ENCODE results near the gene PPM1J. TPM values are rescaled to one million over a fixed set of nuclear protein-coding genes. Genes with fewer than 3 reads are reported as not detected.
"Not testable (repeated sequence)": the region's sequence is repeated elsewhere in the genome, so short reads cannot be mapped to it uniquely, and the experiment has no call there.

Gene PPM1J
- polyA plus RNA-seq, 1 donor, result 1.1 TPM

DNA sequence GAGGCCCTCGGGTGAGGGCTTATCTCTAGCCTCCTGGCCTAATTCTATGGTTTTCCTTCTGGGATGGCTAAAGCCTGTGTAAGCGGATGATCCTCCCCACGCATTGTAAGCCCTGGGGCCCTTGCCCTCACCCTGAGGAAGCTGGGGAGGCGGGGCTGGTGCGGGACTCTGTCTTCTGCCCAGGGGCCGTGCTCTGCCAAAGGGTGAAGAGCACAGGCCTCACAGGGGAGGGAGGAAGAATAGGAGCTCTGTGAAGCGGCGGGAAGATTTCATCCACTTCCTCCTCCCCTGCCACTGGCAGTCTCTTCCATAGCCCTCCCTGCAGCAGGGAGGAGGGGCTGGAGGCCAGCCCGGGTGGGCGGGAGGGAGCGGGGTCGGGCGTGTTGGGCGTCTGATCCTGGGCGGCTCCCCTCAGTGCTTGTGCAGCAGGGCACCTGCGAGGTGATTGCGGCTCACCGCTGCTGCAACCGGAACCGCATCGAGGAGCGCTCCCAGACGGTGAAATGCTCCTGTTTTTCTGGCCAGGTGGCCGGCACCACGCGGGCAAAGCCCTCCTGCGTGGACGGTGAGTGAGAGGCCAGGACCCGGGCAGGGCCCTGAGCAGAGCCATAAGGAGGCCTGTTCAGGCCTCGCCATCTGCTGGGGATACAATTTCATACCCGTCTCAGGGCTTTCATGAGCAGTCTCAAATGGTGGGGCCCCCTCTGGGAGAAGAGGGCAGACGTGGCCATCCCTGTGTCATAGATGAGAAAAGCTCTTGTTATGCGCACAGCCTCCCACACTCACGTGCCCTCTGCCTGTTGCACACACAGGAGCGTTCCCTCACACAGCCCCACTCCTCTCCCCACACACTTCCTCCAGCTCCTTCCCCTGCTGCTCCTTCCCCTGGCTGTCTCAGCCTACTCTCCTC is 7.7 kb upstream of the PPM1J start:
- DNase-seq, result no peak

DNA sequence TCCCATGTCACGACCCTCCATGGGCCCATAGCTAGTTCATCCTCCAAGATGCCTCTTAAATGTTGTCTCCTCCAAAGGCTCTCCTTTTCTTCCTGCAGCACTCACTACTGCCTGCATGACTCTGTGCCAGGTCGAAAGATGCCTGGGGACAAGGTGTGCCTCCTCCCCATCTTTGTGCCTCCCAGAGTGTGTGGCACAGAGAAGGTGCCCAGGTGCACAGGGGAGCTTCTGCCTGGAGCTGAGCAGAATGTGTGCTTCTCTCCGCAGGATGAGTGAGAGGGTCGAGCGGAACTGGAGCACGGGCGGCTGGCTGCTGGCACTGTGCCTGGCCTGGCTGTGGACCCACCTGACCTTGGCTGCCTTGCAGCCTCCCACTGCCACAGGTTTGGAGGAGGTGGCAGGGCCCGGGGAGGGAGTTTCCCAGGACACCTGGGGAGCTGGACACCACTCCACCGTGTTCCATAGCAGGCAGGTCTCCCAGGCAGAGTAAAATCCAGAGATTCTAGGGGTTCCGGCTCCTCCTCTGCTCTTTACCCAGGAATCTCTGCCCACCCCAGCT is 6.9 kb upstream of the PPM1J start:
- DNase-seq, result no peak

DNA sequence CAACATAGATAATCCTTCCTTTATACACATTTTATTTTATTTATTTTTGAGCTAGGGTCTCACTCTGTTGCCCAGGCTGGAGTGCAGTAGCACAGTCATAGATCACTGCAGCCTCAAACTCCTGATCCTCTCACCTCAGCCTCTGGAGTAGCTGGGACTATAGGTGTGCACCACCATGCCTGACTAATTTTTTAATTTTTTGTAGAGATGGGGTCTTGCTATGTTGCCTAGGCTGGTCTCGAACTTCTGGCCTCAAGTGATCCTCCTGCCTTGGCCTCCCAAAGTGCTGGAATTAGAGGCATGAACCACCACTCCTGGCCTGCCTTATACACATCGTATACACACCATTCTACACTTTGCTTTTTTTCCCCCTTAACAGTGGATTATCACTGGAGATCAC is 6.2 kb upstream of the PPM1J start:
- DNase-seq, result not testable (repeated sequence)

DNA sequence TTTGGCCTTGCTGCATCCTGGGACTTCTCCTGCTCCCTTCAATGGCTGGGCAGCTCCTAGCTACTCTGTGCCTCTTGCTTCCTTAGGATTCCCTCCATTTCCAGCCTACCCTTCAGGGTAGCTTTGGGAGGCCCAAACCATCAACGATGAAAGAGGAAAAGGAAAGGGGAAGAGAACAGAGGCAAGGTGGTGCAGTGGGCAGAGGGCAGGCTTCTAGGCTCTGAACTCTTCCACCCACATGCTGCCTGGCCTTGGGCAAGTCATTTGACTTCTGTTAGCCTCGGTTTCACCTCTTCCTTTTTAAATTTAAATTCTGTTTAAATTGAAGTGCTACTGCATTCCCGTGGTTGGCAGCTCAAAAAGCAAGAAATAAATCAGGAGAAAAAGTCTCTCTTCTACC is 5.7 kb upstream of the PPM1J start:
- no peak for DNase-seq

DNA sequence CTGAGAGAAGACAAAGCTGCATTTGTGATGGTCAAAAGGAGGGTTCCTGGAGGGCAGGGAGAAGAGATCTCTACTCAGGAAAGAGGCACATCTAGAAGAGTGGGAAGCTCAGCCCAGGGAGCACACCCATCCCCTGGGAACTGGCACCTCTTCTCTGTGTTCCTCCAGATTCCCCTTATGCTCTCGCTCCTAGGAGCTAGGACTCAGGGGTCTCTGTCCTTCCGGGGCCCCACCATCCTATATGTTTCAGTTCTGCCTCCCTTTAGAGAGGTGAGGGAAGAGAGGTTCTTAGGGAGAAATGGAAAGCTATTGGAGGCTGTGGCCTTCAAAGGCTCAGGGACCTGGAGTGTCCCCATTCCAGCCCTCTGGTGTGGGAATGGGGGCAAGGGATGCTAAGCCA is 4.6 kb upstream of the PPM1J start:
- DNase-seq, result no peak

DNA sequence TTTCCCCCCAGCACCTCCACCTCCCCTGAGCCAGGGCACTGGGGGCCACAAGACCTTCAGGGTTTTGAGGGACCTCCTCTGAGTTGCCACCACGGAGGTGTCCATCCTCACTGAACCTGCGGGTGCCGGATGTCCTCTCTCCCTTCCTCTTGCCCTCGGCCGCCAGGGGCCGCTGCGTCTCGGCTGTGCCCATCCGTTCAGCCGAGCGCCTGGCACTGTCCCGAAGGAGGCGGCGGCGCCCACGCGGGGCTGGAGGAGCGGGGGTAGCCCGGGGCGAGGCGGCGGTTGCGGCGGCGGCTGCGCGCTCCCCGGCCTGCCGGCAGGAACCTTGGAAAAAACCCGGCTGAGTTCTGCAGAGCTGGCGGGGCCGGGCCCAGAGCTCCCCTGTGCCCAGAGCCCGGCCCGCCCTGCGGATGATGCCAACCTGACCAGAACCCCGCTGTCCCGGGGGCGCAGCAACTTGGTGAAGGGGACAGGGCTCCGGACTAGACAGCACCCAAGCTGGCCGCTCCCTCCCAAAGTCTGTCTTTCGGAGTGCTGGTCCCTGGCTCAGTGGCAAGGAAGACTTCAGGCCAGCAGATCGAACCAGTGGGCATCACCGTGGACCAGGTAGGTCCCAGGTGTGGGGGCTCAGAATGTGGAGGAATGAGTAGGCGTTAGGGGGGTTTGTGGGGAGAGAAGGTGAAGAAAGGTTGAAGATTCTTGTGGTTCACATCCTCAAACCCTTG is 3.7 kb upstream of the PPM1J start:
- no peak for DNase-seq

DNA sequence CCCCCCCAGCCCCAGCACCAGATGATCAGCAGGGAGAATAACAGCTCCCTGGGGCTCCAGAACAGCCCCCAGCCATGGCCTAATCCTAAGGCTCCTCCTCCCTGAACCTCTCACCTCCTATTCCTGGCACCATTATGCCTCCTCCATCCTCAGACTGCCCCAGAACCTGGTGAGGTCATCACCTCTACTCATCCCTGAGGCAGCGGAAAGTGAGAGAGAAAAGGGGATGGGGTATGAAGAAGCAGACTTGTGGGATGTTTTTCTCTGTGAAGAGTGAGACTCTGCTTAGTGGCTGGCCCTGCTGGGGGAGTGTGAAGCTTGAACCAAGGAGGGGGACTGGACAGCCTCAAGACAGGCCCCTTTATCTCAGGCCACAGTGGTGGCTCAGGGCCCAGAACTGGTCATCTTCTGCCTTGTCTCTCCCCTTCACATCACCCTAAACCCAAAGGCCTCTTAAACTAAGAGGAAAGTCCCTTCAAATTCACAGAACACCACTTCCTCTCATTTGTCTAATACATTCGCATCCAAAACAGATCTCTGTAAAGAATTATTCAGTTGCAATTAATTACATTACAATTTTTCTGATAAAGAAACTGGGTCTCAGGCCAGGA is 2.2 kb upstream of the PPM1J start:
- DNase-seq, result no peak

DNA sequence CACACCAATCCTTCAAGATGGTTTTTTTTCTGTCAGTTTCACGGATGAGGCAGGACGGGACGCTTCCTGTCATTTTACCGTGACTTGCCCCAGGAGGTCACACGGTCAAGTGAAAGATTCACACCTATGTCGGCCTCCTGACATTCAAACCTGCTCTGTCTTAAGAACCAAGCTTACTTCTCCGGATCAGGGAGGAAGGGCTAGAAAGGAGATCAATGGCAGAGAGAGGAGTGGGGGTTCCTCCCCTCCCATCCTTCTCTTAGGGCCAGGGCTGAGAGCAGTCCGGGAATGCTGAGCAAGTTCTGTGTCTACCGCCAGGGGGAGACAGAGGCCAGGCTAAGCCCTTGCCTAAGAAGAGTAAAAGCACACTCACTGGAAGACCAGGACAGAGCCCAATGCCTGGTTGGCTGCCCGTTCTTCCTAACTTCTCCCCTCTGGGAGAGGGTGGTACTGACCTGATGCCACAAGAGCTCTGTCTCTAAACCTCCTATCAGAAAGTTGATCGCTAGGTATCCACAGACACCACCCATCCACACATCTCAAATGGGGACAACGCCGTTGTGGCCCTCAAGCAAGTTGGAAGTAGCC is 1.1 kb upstream of the PPM1J start:
- DNase-seq, result peak; percentile 92

DNA sequence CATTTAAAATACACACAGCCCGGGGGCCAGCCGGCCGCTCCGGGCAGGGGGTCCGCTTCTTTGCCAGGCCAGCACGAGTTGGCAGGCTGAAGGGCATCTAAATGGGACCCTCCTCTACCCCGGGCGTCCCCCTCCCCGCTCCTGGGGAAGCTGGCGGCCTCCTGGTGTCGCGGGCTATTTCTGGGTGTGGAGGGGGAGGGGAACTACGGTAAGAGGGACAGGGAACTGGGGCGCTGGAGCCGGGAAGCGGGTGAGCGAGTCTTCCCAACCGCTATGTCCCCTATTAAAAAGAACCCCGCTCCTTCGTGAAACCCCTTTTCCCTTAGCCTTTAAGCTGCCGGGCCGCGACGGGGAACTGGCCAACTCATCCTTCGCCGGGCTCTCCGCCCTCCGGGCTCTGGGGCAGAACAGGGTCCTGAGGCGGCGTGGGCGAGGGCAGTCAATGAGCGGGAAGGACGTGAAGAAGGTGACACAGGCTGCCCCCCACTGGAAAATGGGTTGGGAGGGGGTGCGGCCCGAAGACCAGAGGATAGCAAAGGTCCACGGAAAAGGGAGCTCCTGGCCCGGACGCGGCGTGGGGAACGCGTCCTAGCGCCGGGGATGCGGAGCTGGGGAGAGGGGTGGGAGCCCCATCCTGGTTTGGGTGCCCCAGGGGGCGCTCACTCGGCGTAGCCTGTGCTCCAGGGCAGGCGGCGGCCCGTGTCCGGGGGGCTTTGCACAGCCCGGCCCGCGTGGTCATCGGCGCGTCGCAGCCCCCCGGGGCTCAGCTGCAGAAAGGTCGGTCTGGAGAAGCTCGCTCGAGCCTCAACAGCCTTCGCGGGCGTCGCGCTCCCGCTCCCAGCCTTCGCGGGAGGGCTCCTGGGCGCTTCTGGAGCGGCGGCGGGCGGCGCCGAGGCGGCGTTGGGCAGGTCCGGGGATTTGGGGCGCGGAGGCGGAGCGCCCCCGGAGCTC is 544 bp downstream of the PPM1J start:
- DNase-seq, result no peak

DNA sequence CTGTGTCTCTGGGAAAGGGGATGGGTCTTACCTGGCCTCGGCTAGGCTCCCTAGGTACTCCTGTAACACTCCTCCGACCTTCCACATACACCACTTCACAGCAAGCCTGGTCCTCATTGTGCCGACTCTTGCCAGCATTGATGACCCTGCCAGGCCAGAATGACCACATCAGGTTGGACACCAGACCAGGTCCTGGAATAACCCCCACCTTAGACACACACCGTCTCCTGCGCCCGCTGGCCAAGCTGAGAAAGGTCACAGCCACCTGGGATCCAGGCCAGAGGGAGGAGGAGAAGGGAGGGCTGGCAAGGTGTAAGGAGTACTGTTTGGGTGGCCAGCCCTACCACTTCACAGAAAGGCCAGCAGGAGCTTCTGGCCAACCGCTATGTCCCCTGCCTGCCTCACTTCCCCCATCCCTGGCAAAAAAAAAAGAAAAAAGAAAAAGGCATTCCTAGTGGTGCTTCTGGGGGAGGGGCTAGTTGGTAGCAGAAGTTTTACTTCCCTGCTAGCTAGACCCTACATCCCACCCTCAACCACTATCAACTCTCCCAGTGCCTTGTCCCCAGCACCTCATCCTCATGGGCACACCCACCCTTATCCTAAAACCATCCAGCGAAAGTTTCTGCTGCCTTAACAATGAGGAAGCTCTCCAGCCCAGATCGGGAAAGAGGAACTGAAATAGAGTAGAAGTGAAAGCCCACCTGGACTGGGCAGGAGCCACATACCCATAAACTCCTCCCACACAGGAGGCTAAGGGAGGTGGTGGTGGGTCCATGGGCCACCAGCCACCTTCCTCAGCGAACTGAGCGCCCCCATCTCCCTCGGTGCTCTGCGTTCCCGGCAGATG is 1.4 kb downstream of the PPM1J start:
- no peak for DNase-seq

DNA sequence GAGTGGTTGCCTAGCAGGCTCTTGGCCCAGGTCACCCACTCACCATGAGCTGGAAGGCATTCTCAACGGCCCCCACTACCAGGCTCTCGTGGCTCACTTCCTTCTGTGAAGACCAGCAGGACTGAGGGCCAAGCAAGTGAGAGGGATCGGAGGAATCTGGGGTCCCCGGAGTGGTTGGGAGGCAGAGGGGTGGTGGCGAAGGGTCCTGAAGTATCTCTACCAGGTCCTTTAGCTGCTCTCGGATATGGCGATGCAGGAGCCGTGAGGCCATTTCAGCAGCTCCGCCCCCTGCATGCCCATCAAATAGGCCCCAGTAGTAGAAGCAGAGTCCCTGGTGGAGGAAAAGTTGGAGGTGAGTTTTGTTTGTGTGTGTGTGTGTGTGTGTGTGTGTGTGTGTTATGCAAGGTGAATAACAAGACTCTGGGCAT is 2.4 kb downstream of the PPM1J start:
- DNase-seq, result no peak

DNA sequence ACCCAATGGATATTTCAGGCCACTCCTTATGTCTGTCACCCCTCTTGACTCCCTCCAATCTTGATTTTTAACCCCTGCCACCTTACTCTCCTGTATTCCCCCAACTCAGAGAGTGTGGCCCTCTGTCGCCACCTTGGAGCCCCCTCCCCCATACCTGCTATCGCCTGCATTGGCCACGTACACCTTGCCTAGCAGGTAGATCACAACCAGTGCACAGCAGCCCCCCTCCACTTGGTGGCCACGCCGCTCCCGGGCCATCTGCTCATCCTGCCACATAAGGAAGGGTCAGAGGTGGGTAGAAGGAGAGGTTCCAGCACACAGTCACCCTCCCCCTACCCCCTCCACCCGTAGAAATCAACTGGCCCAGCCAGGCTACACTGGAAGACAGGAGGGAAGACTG is 2.9 kb downstream of the PPM1J start:
- no peak for DNase-seq

DNA sequence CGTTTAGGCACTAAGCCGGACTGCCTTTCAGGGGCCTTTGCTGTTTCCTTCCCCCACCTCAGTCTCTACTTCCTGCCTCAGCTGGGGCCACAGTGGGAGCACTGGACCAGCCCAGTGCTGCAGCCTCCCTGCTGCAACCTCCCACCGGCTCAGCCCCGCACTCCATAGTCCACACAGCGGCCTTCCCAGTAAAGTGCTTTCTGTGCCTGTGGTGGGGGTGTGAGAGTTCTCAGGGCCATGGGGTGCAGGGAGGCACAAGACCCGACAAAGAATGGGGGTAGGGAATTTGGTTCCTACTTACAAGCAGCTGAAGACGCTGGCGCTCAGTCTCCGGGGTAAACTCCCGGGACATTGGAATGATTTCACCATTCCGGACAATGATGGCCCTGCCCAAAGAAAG is 3.5 kb downstream of the PPM1J start:
- no peak for DNase-seq

DNA sequence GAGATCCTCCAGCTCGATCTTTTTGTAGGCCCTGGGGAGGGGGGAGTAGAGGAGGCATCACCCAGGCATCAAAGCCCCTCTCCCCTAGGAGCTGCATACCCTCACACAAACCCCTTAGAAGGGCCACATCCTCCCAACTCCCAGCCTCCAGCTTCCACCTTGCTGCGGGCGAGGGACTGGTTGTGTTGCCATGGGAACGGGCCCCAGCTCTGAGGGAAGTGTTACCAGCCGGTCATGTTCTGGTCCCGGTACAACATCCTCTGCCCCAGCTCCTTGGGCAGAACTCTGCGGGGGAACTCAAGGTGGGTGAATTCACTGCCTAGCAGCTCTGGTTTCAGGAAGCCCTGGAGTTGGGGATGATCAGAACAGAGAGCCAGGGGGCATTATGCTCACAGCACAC is 4.1 kb downstream of the PPM1J start:
- DNase-seq, result no peak

DNA sequence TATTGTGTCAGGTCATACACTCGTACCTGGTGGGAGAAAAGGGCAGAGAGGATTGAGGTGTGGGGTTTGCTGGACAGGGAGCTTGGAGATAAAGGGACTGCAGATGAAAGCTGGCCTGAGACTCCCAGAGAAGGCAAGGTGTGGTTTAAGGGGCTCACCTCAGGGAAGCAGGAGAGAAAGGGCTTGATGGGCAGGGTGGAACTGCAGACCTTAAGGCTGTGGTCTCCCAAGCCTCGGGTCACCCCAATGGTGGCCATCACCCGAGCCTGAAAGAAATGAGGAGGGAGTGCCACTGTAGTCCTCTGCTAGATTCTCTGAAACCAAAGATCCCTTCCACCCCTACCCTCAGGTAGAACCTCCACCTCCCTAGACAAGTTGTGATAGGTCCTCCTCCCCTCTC is 4.5 kb downstream of the PPM1J start:
- DNase-seq, result no peak

DNA sequence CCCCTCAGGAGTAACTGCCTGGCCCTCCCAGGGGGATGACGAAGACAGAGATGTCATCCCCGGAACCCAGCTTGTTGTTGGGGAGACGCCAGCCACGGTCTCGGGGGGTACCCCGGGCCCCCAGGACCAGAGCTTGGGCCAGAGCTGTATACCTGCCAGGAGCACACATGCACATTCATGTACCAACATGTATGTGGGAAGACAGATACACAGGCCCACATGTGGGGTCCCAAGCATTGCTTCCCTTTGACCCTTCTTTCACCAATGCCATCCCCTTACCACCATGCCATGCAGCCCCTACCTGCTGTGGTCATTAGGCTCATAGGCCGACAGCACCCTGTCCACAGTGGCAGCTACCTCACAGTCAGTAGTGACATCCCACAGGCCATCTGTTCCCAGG is 5.0 kb downstream of the PPM1J start:
- no peak for DNase-seq

DNA sequence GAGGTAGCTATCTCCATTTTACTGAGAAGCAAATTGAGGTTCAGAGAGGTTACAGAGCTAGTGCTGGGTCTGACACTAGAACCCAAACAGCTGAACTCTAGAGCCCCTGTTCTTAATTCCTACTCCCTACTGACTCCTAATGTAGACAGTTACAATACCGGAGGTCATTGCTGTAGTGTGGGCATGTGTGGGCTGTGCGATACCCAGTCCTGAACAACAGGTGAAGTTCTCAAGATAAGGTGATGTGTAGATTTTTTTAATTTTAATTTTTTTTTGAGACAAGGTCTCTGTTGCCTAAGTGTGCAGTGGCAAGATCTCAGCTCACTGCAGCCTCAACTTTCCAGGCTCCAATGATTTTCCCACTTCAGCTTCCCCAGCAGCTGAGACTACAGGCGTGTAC is 6.6 kb downstream of the PPM1J start:
- no peak for DNase-seq

DNA sequence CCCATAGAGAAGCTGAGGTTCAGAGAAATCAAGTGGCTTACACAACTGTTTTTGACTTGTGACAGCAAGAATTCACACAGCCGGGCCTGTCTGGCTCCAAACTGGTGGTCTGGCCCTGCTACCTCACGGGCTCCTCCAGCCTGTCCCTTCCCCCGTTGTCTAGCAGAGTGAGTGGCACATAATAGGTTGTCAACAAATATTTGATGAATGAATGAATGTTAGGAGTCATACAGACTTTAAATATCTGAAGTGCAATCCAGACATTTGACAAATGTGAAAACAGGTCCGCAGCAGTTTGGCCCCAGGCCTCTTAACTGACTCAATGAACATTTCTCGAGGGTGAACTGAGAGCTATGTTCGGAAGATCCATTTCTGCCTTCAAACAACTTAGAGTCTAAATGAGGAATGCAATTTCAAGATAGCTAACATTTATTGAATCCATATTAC is 7.1 kb downstream of the PPM1J start:
- no peak for DNase-seq

DNA sequence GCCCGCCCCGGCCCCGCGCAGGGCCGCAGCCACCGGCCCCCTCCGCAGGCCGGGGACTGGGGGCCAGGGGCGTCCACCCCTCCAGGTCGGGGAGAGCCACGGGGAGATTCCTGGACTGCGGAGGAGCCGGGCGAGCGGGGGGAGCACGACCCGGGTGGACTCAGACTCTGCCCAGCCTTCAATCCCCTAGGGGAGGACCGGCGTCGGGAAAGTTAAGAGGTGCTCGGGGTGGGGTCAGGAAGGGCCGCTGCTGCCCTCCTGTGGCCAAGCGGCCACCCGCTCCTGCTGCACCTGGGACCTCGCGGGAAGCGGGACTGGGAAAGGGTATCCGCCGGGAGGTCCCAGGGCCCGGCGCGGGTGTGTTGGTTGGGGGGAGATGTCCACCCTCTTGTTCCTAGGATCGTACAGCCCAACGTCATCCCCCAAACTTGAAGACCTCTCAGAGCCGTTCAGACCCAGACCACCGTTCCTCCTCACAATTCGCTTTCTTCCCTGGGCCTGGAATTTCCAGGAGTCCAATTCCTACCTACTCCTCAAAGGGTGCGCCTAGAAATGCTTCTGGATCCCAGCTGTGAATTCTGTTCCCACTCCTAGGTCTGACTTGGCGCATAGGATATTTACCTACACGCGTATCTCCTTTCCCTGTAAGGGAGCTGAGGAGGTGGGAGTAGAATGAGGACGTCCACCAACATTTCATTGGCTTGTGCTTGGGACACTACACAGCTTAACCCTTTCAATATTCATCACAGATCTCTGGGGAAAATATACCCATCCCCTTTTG is 7.7 kb downstream of the PPM1J start:
- DNase-seq, result peak; percentile 90

Data from left kidney (tissue), 2 donors.